ENCODE results near the gene ANKRD13D. TPM values are rescaled to one million over a fixed set of nuclear protein-coding genes. Genes with fewer than 3 reads are reported as not detected.

Gene ANKRD13D
- total and polyA plus RNA-seq, 2 experiments from 2014 or later: 20.3 to 30.8 TPM

DNA sequence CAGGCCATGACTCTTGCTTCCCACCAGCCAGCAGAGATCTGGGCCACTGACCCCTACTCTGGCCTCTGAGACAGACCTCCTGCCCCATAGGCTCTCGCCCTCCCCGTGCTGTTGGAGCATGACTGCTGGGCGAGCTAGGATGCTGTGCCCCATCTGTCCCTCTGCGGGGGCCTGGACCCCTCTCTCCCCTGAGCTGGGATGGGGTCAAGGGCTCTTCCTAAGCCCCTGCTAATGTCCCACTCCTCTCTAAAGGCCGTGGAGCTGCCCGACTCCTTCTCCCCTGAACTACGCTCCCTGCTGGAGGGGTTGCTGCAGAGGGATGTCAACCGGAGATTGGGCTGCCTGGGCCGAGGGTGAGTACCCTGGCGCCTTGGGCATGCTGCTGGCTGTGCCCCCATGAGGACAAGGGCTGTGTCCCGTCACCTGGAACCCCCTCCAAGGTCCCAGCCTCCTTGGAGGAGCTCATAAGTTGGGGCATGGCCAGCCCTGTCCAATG is 6.2 kb upstream of the ANKRD13D start:
- H3K4me1 Mint-ChIP-seq: peaks cover 10% of the 10 kb centered on the region
- no peaks in the 10 kb centered on the region; the same call in 1 of the 2 replicates for H4K20me1 ChIP-seq (replicated peaks; ENCODE audit: insufficient read depth)
- H3K27me3 Mint-ChIP-seq (ENCODE audit: insufficient read depth, low read depth, poor library complexity): peaks cover 10% of the 10 kb centered on the region
- no peaks in the 10 kb centered on the region for H3K9me3 Mint-ChIP-seq
- no peak overlapping the region for H3K27ac ChIP-seq (ENCODE audit: low read depth)
- H3K9me2 ChIP-seq (ENCODE audit: insufficient read depth): no peaks in the 10 kb centered on the region
- no peak overlapping the region for H3K4me2 ChIP-seq
- H3K4me3 ChIP-seq: no peak overlapping the region
- peaks cover 6% of the 10 kb centered on the region for H3K4me1 ChIP-seq (ENCODE audit: insufficient read depth)
- peaks cover 37% of the 10 kb centered on the region for H3K36me3 Mint-ChIP-seq (ENCODE audit: low read depth)
- peaks cover 7% of the 10 kb centered on the region for H3K36me3 ChIP-seq (ENCODE audit: insufficient read depth)
- ATAC-seq: no peak
- H3K79me2 ChIP-seq (replicated peaks; ENCODE audit: insufficient read depth): no peaks in the 10 kb centered on the region
- H2AFZ ChIP-seq: no peak overlapping the region
- H3K27ac Mint-ChIP-seq: no peak overlapping the region
- TF ChIP-seq POLR2AphosphoS5 (IDR thresholded peaks at IDR 0.05; ENCODE audit: low read depth): no peak
- TF ChIP-seq, protein P1, sequence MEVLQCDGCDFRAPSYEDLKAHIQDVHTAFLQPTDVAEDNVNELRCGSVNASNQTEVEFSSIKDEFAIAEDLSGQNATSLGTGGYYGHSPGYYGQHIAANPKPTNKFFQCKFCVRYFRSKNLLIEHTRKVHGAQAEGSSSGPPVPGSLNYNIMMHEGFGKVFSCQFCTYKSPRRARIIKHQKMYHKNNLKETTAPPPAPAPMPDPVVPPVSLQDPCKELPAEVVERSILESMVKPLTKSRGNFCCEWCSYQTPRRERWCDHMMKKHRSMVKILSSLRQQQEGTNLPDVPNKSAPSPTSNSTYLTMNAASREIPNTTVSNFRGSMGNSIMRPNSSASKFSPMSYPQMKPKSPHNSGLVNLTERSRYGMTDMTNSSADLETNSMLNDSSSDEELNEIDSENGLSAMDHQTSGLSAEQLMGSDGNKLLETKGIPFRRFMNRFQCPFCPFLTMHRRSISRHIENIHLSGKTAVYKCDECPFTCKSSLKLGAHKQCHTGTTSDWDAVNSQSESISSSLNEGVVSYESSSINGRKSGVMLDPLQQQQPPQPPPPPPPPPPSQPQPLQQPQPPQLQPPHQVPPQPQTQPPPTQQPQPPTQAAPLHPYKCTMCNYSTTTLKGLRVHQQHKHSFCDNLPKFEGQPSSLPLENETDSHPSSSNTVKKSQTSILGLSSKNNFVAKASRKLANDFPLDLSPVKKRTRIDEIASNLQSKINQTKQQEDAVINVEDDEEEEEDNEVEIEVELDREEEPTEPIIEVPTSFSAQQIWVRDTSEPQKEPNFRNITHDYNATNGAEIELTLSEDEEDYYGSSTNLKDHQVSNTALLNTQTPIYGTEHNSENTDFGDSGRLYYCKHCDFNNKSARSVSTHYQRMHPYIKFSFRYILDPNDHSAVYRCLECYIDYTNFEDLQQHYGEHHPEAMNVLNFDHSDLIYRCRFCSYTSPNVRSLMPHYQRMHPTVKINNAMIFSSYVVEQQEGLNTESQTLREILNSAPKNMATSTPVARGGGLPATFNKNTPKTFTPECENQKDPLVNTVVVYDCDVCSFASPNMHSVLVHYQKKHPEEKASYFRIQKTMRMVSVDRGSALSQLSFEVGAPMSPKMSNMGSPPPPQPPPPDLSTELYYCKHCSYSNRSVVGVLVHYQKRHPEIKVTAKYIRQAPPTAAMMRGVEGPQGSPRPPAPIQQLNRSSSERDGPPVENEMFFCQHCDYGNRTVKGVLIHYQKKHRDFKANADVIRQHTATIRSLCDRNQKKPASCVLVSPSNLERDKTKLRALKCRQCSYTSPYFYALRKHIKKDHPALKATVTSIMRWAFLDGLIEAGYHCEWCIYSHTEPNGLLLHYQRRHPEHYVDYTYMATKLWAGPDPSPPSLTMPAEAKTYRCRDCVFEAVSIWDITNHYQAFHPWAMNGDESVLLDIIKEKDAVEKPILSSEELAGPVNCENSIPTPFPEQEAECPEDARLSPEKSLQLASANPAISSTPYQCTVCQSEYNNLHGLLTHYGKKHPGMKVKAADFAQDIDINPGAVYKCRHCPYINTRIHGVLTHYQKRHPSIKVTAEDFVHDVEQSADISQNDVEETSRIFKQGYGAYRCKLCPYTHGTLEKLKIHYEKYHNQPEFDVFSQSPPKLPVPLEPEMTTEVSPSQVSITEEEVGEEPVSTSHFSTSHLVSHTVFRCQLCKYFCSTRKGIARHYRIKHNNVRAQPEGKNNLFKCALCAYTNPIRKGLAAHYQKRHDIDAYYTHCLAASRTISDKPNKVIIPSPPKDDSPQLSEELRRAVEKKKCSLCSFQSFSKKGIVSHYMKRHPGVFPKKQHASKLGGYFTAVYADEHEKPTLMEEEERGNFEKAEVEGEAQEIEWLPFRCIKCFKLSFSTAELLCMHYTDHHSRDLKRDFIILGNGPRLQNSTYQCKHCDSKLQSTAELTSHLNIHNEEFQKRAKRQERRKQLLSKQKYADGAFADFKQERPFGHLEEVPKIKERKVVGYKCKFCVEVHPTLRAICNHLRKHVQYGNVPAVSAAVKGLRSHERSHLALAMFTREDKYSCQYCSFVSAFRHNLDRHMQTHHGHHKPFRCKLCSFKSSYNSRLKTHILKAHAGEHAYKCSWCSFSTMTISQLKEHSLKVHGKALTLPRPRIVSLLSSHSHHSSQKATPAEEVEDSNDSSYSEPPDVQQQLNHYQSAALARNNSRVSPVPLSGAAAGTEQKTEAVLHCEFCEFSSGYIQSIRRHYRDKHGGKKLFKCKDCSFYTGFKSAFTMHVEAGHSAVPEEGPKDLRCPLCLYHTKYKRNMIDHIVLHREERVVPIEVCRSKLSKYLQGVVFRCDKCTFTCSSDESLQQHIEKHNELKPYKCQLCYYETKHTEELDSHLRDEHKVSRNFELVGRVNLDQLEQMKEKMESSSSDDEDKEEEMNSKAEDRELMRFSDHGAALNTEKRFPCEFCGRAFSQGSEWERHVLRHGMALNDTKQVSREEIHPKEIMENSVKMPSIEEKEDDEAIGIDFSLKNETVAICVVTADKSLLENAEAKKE (CRISPR knock-in tag; IDR thresholded peaks at IDR 0.05): no peak
- no peak for TF ChIP-seq CREB1 (CRISPR knock-in tag; IDR thresholded peaks at IDR 0.05; ENCODE audit: low read depth)
- TF ChIP-seq, protein P2, sequence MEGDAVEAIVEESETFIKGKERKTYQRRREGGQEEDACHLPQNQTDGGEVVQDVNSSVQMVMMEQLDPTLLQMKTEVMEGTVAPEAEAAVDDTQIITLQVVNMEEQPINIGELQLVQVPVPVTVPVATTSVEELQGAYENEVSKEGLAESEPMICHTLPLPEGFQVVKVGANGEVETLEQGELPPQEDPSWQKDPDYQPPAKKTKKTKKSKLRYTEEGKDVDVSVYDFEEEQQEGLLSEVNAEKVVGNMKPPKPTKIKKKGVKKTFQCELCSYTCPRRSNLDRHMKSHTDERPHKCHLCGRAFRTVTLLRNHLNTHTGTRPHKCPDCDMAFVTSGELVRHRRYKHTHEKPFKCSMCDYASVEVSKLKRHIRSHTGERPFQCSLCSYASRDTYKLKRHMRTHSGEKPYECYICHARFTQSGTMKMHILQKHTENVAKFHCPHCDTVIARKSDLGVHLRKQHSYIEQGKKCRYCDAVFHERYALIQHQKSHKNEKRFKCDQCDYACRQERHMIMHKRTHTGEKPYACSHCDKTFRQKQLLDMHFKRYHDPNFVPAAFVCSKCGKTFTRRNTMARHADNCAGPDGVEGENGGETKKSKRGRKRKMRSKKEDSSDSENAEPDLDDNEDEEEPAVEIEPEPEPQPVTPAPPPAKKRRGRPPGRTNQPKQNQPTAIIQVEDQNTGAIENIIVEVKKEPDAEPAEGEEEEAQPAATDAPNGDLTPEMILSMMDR (conservative IDR thresholded peaks at IDR 0.05; ENCODE audit: low read depth in 2 of 2): no peak
- H3F3A ChIP-seq (replicated peaks; ENCODE audit: low read depth): 0 out of 2 replicates have a peak, but pooled peaks cover 6% of the 10 kb centered on the region
- no peaks in the 10 kb centered on the region for H3K27me3 ChIP-seq (ENCODE audit: insufficient read depth)
- H3K4me3 Mint-ChIP-seq: no peak overlapping the region
- no peak for DNase-seq (ENCODE audit: low spot score)
